ENCODE data around the gene ALPL.

ALPL gene

GRCh38 chr1:21541329-21541728 lies 32.1 kb downstream of the ALPL start:
- H3K27ac ChIP-seq (ENCODE audit: poor library complexity, severe bottlenecking) = no peak overlapping the region
- no peaks in the 10 kb centered on the region for H3K9me3 ChIP-seq (ENCODE audit: severe bottlenecking)
- no peak for ATAC-seq (ENCODE audit: low read depth)
- no peak for TF ChIP-seq CTCF (IDR thresholded peaks at IDR 0.05; ENCODE audit: poor library complexity, severe bottlenecking)
- H3K4me3 ChIP-seq (ENCODE audit: severe bottlenecking) = no peak overlapping the region
- no peaks in the 10 kb centered on the region for H3K36me3 ChIP-seq (ENCODE audit: low read depth)
- no peak for DNase-seq (ENCODE audit: low spot score)
- no peaks in the 10 kb centered on the region for H3K4me1 ChIP-seq (ENCODE audit: insufficient read depth, poor library complexity, severe bottlenecking)
- no peaks in the 10 kb centered on the region for H3K27me3 ChIP-seq (ENCODE audit: insufficient read depth, poor library complexity, severe bottlenecking)

- H3K9me3 ChIP-seq (ENCODE audit: severe bottlenecking) = no peaks in the 10 kb centered on the region
- DNase-seq (ENCODE audit: low spot score) = no peak
- no peaks in the 10 kb centered on the region for H3K27me3 ChIP-seq (ENCODE audit: insufficient read depth, poor library complexity, severe bottlenecking)
- no peaks in the 10 kb centered on the region for H3K4me1 ChIP-seq (ENCODE audit: insufficient read depth, poor library complexity, severe bottlenecking)
- ATAC-seq (ENCODE audit: low read depth) = no peak
- no peak overlapping the region for H3K4me3 ChIP-seq (ENCODE audit: severe bottlenecking)
- no peak overlapping the region for H3K27ac ChIP-seq (ENCODE audit: poor library complexity, severe bottlenecking)
- no peaks in the 10 kb centered on the region for H3K36me3 ChIP-seq (ENCODE audit: low read depth)
- no peak for TF ChIP-seq CTCF (IDR thresholded peaks at IDR 0.05; ENCODE audit: poor library complexity, severe bottlenecking)
Measured at GRCh38 chr1:21541835-21542234, 32.6 kb downstream of the ALPL start.

GRCh38 chr1:21543598-21543997 lies 34.4 kb downstream of the ALPL start:
- Histone ChIP-seq H3K4me1 (ENCODE audit: insufficient read depth, poor library complexity, severe bottlenecking) (no peaks in the 10 kb centered on the region), H3K27ac (ENCODE audit: poor library complexity, severe bottlenecking) (no peak overlapping the region), H3K36me3 (ENCODE audit: low read depth) (no peaks in the 10 kb centered on the region), H3K9me3 (ENCODE audit: severe bottlenecking) (no peaks in the 10 kb centered on the region), H3K27me3 (ENCODE audit: insufficient read depth, poor library complexity, severe bottlenecking) (no peaks in the 10 kb centered on the region), H3K4me3 (ENCODE audit: severe bottlenecking) (no peak overlapping the region)
- ATAC-seq (ENCODE audit: low read depth) = no peak
- DNase-seq (ENCODE audit: low spot score) = no peak
- no peak for TF ChIP-seq CTCF (IDR thresholded peaks at IDR 0.05; ENCODE audit: poor library complexity, severe bottlenecking)

- Histone ChIP-seq H3K36me3 (ENCODE audit: low read depth) (no peaks in the 10 kb centered on the region), H3K4me1 (ENCODE audit: insufficient read depth, poor library complexity, severe bottlenecking) (no peaks in the 10 kb centered on the region), H3K4me3 (ENCODE audit: severe bottlenecking) (no peak overlapping the region), H3K27me3 (ENCODE audit: insufficient read depth, poor library complexity, severe bottlenecking) (no peaks in the 10 kb centered on the region), H3K27ac (ENCODE audit: poor library complexity, severe bottlenecking) (no peak overlapping the region), H3K9me3 (ENCODE audit: severe bottlenecking) (no peaks in the 10 kb centered on the region)
- ATAC-seq (ENCODE audit: low read depth) (no peak), DNase-seq (ENCODE audit: low spot score) (no peak)
- no peak for TF ChIP-seq CTCF (IDR thresholded peaks at IDR 0.05; ENCODE audit: poor library complexity, severe bottlenecking)
Measured at GRCh38 chr1:21544095-21544494, 34.9 kb downstream of the ALPL start.

- Histone ChIP-seq H3K27ac (ENCODE audit: poor library complexity, severe bottlenecking) (no peak overlapping the region), H3K9me3 (ENCODE audit: severe bottlenecking) (no peaks in the 10 kb centered on the region), H3K36me3 (ENCODE audit: low read depth) (no peaks in the 10 kb centered on the region), H3K27me3 (ENCODE audit: insufficient read depth, poor library complexity, severe bottlenecking) (no peaks in the 10 kb centered on the region), H3K4me3 (ENCODE audit: severe bottlenecking) (no peak overlapping the region), H3K4me1 (ENCODE audit: insufficient read depth, poor library complexity, severe bottlenecking) (no peaks in the 10 kb centered on the region)
- no peak for TF ChIP-seq CTCF (IDR thresholded peaks at IDR 0.05; ENCODE audit: poor library complexity, severe bottlenecking)
- DNase-seq (ENCODE audit: low spot score) (no peak), ATAC-seq (ENCODE audit: low read depth) (no peak)
Measured at GRCh38 chr1:21546122-21546825, 37.1 kb downstream of the ALPL start.
